HepG2 (cell line): ENCODE results near the gene TXNRD1.

Source experiments
- EP300 ChIP-seq, 3 experiments: sonication (generic) in 1 of 3; formaldehyde crosslinking in 1 of 3; IDR thresholded peaks; 2 replicates each; pipeline versions ENCODE4 v1.5.1 to v1.6.1; 2011 to 2020; ENCODE audit warnings: low read depth in 2 of 3, low read length in 2 of 3, borderline replicate concordance in 1 of 3, improper control_type of control experiment in 1 of 3, mild to moderate bottlenecking in 1 of 3, missing genetic modification reagents in 1 of 3, moderate library complexity in 1 of 3
- MEF2D ChIP-seq: sonication (generic); formaldehyde crosslinking; IDR thresholded peaks from 2 replicates; pipeline ENCODE4 v1.5.1; 2020; ENCODE audit warnings: mild to moderate bottlenecking, missing genetic modification reagents
- NR2C2 ChIP-seq: sonication (generic); formaldehyde crosslinking; IDR thresholded peaks from 2 replicates; pipeline ENCODE4 v1.4.0; 2020; ENCODE audit warnings: missing genetic modification reagents, mild to moderate bottlenecking, moderate library complexity, borderline replicate concordance
- RAD51 ChIP-seq: fragments of 450-650 bp; IDR thresholded peaks from 2 replicates; pipeline ENCODE4 v1.6.1; 2016; ENCODE audit warnings: borderline replicate concordance
- RERE ChIP-seq: IDR thresholded peaks from 2 replicates; pipeline ENCODE4 v1.6.1; 2016; ENCODE audit warnings: low read depth, missing genetic modification reagents, missing compliant biosample characterization
- TAF1 ChIP-seq: sonication (generic); formaldehyde crosslinking; IDR thresholded peaks from 2 replicates; pipeline ENCODE4 v1.4.0; 2020; ENCODE audit warnings: missing genetic modification reagents
- ZNF589 ChIP-seq: sonication (generic); formaldehyde crosslinking; conservative IDR thresholded peaks from 2 replicates; pipeline ENCODE4 v1.8.0; 2022; ENCODE audit warnings: mild to moderate bottlenecking, moderate library complexity, missing genetic modification reagents
- ZNF768 ChIP-seq: sonication (generic); formaldehyde crosslinking; IDR thresholded peaks from 2 replicates; pipeline ENCODE4 v1.4.0; 2020; ENCODE audit warnings: missing genetic modification reagents

- TF ChIP-seq ZNF768 (CRISPR knock-in tag) = no peak
- no peak for TF ChIP-seq TAF1 (CRISPR knock-in tag)
- TF ChIP-seq RAD51 = no peak
- no peak for TF ChIP-seq RERE (CRISPR knock-in tag)
- TF ChIP-seq NR2C2 = no peak
- TF ChIP-seq EP300 (IDR thresholded peaks at IDR 0.05; ENCODE audit: low read depth in 2 of 2, low read length in 2 of 2) = no peak
- TF ChIP-seq EP300 (CRISPR knock-in tag; IDR thresholded peaks at IDR 0.05; ENCODE audit: borderline replicate concordance) = no peak
- TF ChIP-seq MEF2D (CRISPR knock-in tag) = no peak
- TF ChIP-seq ZNF589 (CRISPR knock-in tag) = no peak
Measured at GRCh38 chr12:104321949-104322348, 106.4 kb downstream of the TXNRD1 start.
